ENCODE data around the gene SH3RF3. TPM values are rescaled to one million over a fixed set of nuclear protein-coding genes. Genes with fewer than 3 reads are reported as not detected.

SH3RF3 gene
- total and polyA plus RNA-seq, 9 of the 15 experiments (the other 6 are each of a cell fraction or from before 2014, with no cell fraction given) = 0.02 TPM; not detected in 8

DNA sequence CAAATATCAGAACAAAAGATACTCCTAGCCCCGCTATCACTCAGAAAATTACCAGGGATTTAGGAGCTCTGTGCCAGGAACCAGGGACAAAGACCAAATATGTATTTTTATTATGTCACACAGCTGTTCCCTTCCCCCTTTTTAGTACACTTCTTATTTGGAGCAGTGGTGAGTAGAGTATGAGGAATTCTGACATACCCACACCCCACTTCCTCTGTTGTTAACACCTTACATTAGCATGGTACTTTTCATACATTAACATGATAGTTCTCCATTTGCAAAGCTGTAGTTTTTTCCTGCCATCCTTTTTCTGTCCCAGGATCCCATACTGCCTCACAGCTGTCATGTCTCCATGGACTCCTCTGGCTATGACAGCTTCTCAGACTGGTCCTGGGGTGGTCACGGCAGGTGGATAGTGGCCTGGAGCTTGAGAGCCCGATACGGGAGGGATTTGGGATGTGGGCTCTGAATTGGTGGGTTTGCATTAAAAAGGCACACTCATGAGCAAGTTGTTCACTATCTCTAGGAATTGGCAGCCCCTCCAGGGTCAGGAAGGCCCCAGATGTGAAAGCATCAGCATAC lies 100.2 kb downstream of the SH3RF3 start (continued):
- TF ChIP-seq, protein P1, sequence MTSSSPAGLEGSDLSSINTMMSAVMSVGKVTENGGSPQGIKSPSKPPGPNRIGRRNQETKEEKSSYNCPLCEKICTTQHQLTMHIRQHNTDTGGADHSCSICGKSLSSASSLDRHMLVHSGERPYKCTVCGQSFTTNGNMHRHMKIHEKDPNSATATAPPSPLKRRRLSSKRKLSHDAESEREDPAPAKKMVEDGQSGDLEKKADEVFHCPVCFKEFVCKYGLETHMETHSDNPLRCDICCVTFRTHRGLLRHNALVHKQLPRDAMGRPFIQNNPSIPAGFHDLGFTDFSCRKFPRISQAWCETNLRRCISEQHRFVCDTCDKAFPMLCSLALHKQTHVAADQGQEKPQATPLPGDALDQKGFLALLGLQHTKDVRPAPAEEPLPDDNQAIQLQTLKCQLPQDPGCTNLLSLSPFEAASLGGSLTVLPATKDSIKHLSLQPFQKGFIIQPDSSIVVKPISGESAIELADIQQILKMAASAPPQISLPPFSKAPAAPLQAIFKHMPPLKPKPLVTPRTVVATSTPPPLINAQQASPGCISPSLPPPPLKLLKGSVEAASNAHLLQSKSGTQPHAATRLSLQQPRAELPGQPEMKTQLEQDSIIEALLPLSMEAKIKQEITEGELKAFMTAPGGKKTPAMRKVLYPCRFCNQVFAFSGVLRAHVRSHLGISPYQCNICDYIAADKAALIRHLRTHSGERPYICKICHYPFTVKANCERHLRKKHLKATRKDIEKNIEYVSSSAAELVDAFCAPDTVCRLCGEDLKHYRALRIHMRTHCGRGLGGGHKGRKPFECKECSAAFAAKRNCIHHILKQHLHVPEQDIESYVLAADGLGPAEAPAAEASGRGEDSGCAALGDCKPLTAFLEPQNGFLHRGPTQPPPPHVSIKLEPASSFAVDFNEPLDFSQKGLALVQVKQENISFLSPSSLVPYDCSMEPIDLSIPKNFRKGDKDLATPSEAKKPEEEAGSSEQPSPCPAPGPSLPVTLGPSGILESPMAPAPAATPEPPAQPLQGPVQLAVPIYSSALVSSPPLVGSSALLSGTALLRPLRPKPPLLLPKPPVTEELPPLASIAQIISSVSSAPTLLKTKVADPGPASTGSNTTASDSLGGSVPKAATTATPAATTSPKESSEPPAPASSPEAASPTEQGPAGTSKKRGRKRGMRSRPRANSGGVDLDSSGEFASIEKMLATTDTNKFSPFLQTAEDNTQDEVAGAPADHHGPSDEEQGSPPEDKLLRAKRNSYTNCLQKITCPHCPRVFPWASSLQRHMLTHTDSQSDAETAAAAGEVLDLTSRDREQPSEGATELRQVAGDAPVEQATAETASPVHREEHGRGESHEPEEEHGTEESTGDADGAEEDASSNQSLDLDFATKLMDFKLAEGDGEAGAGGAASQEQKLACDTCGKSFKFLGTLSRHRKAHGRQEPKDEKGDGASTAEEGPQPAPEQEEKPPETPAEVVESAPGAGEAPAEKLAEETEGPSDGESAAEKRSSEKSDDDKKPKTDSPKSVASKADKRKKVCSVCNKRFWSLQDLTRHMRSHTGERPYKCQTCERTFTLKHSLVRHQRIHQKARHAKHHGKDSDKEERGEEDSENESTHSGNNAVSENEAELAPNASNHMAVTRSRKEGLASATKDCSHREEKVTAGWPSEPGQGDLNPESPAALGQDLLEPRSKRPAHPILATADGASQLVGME (CRISPR knock-in tag; IDR thresholded peaks at IDR 0.05) = no peak

- Histone ChIP-seq H3K79me2 (ENCODE audit: control insufficient read depth, insufficient read depth, low read length) (no peaks in the 10 kb centered on the region), H3K4me3 (no peak overlapping the region), H3K27ac (ENCODE audit: extremely low read depth, low read depth, low read length) (no peak overlapping the region), H3K4me1 (replicated peaks in 1 of 2; ENCODE audit: control insufficient read depth in 2 of 2, insufficient read depth in 2 of 2, low read length in 2 of 2) (no peaks in the 10 kb centered on the region), H3K27me3 (ENCODE audit: control insufficient read depth in 2 of 2, insufficient read depth in 2 of 2, low read length in 2 of 2) (peaks cover 12 to 33% of the 10 kb centered on the region in 2 experiments; a peak in 3 of 5 replicates), H2AFZ (ENCODE audit: low read depth, low read length) (no peak overlapping the region), H3K9me3 (replicated peaks; ENCODE audit: control insufficient read depth, insufficient read depth, low read depth, low read length) (no peaks in the 10 kb centered on the region), H3K9me1 (ENCODE audit: control insufficient read depth, insufficient read depth, low read length) (no peaks in the 10 kb centered on the region), H3K4me2 (ENCODE audit: insufficient read depth, low read length) (no peak overlapping the region), H3K9ac (ENCODE audit: insufficient read depth in 1 of 2, low read depth in 2 of 2, low read length in 2 of 2) (no peak overlapping the region), H4K20me1 (replicated peaks; ENCODE audit: control insufficient read depth, insufficient read depth, low read length) (no peaks in the 10 kb centered on the region), H3K36me3 (ENCODE audit: control insufficient read depth, insufficient read depth, low read length) (no peaks in the 10 kb centered on the region)
- intact Hi-C loops (cut with micrococcal nuclease) = no loop called here
- in situ Hi-C loops (cut with MboI) = no loop called here
- BruUV-seq (replicated peaks) = no TSS peak
- FAIRE-seq (no peak), ATAC-seq (no peak), DNase-seq (ENCODE audit: extremely low read depth in 1 of 4, low spot score in 3 of 4) (no peak)
- ChIA-PET CTCF (ENCODE audit: low intra/inter-chr PET ratio) (no interaction called here), POLR2A (no interaction called here)
- WGBS (ENCODE audit: insufficient coverage, low coverage, missing lambda C conversion rate) = 1% methylated on average over 7 of the region's 7 CpGs
- TF ChIP-seq, protein P2, sequence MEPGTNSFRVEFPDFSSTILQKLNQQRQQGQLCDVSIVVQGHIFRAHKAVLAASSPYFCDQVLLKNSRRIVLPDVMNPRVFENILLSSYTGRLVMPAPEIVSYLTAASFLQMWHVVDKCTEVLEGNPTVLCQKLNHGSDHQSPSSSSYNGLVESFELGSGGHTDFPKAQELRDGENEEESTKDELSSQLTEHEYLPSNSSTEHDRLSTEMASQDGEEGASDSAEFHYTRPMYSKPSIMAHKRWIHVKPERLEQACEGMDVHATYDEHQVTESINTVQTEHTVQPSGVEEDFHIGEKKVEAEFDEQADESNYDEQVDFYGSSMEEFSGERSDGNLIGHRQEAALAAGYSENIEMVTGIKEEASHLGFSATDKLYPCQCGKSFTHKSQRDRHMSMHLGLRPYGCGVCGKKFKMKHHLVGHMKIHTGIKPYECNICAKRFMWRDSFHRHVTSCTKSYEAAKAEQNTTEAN (CRISPR knock-in tag; IDR thresholded peaks at IDR 0.05) = no peak
- TF ChIP-seq BDP1 (IDR thresholded peaks at IDR 0.05; ENCODE audit: insufficient read depth, insufficient read length) (no peak), AFF1 (IDR thresholded peaks at IDR 0.05; ENCODE audit: low read depth in 1 of 2, partially characterized antibody in 2 of 2) (no peak), POLR2AphosphoS5 (IDR thresholded peaks at IDR 0.05; ENCODE audit: control insufficient read depth, insufficient read depth, low read depth, low read length) (no peak)
- TF ChIP-seq, protein P3, sequence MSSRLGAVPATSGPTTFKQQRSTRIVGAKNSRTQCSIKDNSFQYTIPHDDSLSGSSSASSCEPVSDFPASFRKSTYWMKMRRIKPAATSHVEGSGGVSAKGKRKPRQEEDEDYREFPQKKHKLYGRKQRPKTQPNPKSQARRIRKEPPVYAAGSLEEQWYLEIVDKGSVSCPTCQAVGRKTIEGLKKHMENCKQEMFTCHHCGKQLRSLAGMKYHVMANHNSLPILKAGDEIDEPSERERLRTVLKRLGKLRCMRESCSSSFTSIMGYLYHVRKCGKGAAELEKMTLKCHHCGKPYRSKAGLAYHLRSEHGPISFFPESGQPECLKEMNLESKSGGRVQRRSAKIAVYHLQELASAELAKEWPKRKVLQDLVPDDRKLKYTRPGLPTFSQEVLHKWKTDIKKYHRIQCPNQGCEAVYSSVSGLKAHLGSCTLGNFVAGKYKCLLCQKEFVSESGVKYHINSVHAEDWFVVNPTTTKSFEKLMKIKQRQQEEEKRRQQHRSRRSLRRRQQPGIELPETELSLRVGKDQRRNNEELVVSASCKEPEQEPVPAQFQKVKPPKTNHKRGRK (tag; IDR thresholded peaks at IDR 0.05) = no peak
These were observed 102.0 kb downstream of the SH3RF3 start for GRCh38 chr2:109230941-109231420.
